Measurements from ENCODE around the gene ADIPOR2.
A peak's percentile ranks its signal among the peaks of the same experiment; 100 is the strongest.

ADIPOR2 gene

DNA sequence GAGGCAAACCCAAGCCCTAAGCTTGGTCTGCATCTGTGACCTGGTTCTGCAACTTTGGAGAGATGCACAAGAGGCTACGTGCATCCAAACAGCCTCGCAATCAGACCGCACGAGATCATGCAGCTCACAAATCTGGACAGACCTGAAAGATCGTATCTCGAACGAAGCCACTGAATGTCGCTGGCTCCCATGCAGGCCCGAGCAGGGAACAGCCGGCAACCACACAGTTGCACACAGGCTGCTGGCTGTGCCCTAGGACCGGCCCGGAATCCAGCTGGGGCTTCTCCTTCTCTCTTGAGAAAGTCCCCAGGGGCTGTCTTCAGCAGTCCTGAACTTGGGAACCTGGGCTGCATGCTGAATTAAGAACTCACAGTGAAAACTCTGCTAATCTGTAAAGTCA is 34.0 kb upstream of the ADIPOR2 start:
- H3K9me3 ChIP-seq (ENCODE audit: low read length) = no peaks in the 10 kb centered on the region
- peaks cover 9% of the 10 kb centered on the region for H3K27me3 ChIP-seq (ENCODE audit: insufficient read depth, low read length)
- no peak overlapping the region for H3K4me3 ChIP-seq (ENCODE audit: low read length)
- H3K4me1 ChIP-seq (ENCODE audit: insufficient read depth, low read length) = no peaks in the 10 kb centered on the region
- H2AFZ ChIP-seq (ENCODE audit: low read depth, low read length) = no peak overlapping the region
- H3K36me3 ChIP-seq (ENCODE audit: insufficient read depth, low read length) = no peaks in the 10 kb centered on the region

DNA sequence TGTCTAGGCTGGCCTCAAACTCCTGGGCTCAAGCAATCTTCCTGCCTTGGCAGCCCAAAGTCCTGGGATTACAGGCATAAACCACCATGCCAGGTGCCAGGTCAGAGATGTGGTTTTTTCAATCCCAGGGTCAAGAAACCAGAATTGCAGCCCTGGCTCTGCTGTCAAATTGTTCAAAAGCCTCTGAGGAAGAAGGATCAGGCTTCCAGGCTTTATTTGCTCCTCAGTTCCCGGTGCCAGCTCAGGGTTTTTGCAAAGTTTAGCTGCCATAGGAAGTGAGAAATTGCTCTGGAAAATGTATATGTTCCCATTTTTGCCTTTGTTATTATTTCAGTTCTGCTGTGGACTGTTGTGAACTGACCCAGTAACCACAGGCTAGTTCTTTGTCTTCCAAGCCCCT is 33.2 kb upstream of the ADIPOR2 start:
- no peaks in the 10 kb centered on the region for H3K4me1 ChIP-seq (ENCODE audit: insufficient read depth, low read length)
- peaks cover under 1% of the 10 kb centered on the region for H3K9me3 ChIP-seq (ENCODE audit: low read length)

DNA sequence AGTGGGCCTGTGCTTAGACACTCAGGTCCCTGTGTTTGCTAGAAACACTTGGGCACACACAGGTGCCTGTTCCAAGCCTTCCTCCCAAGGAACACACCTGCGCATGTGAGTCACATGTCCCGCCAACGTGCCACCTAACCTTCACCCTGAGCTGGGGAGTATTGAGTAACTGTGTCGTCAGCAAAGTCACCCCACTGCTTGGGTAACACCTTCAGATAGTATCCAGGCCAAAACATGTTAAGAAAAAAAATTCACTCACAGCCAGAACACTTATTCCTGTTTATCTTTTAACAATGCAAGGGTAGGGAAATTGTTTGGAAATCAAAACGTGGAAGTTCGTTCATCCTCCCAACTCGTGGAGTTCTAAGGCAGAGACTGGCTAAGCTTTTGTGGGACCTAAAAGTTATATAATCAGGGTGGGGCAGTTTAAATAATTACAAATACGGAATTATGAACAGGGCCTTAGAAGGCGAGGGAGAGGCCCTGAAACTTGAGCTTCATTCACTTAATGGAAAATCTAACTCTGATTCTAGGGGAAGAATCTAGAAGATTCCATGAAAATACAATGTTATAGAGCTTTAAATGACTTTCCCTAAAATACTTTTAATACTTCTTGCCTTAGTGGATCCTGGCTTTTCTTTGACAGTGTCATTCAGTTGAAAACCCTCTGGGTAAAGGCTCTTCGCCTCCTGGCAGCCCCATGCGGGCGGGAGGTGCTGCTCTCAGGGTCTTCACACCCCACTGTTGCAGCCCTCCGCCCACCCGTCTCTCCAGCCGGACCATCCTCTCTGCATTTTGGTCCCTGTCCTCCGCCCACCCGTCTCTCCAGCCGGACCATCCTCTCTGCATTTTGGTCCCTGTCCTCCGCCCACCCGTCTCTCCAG is 30.3 kb upstream of the ADIPOR2 start:
- H3K4me3 ChIP-seq (ENCODE audit: low read length) = no peak overlapping the region
- peaks cover 29% of the 10 kb centered on the region for H3K27me3 ChIP-seq (ENCODE audit: insufficient read depth, low read length)

More for the DNA sequence above, 33.2 kb upstream of the ADIPOR2 start:
- peaks cover 9% of the 10 kb centered on the region for H3K27me3 ChIP-seq (ENCODE audit: insufficient read depth, low read length)
- H2AFZ ChIP-seq (ENCODE audit: low read depth, low read length) = no peak overlapping the region
- H3K36me3 ChIP-seq (ENCODE audit: insufficient read depth, low read length) = no peaks in the 10 kb centered on the region
- no peak overlapping the region for H3K4me3 ChIP-seq (ENCODE audit: low read length)

DNA sequence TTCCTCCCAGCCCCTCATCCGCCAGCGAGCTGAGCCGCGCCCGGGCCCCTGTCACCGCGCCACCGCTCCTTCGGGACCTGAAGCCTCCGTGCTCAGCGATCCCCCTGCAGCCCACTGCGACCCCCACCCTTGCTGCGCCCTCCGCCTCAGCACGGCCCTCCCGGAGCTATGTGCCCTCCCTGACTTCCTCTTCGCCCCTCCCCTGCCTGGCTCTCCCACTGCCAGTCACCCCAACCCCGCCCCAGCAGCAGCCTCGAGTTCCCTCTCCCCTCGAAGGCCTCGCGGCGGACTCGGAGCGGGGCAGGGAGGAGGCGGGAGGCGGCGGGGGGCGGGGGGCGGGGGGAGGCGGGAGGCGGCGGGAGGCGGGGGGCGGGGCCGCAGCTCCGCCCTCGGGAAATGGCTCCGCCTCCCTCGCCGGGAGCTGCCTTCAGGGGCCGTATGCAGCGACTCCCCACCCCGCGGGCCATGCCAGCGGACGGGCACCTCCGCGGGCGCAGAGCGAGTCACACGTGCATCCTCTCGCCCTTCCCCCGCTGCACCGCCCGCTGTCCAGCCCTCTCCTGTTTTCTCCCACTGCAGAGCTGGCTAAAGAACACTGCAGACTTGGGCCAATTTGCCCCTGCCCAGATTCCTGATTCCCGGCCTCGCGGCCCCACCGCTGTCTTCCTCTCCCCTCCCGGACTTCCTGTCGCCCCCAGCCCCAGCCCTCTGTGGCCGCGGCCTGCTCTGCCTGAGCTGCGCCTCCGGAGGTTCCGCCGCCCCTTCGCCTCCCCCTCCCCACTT is 29.1 kb upstream of the ADIPOR2 start:
- Histone ChIP-seq H3K4me3 (ENCODE audit: low read length) (peak overlapping the region; percentile 86), H2AFZ (ENCODE audit: low read depth, low read length) (peak overlapping the region; percentile 83), H3K36me3 (ENCODE audit: insufficient read depth, low read length) (no peaks in the 10 kb centered on the region), H3K4me1 (ENCODE audit: insufficient read depth, low read length) (no peaks in the 10 kb centered on the region), H3K9me3 (ENCODE audit: low read length) (peaks cover 4% of the 10 kb centered on the region), H3K27me3 (ENCODE audit: insufficient read depth, low read length) (peaks cover 29% of the 10 kb centered on the region)

More for the DNA sequence above, 30.3 kb upstream of the ADIPOR2 start:
- no peaks in the 10 kb centered on the region for H3K4me1 ChIP-seq (ENCODE audit: insufficient read depth, low read length)
- no peak overlapping the region for H2AFZ ChIP-seq (ENCODE audit: low read depth, low read length)
- no peaks in the 10 kb centered on the region for H3K36me3 ChIP-seq (ENCODE audit: insufficient read depth, low read length)
- peaks cover 4% of the 10 kb centered on the region for H3K9me3 ChIP-seq (ENCODE audit: low read length)

DNA sequence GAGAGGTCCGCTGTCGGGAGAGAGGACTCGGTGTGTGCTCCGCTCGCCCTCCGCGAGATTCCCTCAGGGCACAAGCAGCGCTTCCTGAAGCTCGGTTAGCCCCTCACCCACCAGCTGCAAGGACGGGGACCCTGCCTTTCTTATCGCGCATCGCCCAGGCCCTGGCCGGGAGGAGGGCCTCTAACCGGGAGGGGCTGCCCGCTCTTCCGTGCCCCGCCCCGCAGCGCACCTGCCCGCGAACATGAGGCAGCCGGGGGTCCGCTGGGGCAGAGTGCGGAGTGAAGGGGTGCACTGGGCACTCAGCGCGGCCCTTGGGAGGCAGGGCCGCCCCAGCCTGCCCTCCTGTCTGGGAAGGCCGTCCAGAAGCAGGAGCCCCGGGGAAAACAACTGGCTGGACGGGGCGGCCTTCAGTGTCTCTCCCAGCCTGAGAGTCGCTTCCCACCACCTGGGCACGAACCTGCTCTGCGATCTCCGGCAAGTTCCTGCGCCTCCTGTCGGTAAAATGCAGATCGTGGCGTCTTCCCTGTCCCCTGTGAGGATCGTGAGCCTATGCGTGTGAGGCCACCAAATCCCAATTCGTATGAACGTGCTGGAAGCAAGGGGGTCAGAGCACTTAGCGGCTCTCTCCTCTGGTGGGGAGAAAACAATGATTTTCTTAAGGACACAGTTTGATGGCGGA is 28.0 kb upstream of the ADIPOR2 start:
- H2AFZ ChIP-seq (ENCODE audit: low read depth, low read length) = no peak overlapping the region
- no peaks in the 10 kb centered on the region for H3K36me3 ChIP-seq (ENCODE audit: insufficient read depth, low read length)
- H3K27me3 ChIP-seq (ENCODE audit: insufficient read depth, low read length) = peaks cover 37% of the 10 kb centered on the region
- no peak overlapping the region for H3K4me3 ChIP-seq (ENCODE audit: low read length)
- no peaks in the 10 kb centered on the region for H3K4me1 ChIP-seq (ENCODE audit: insufficient read depth, low read length)
- H3K9me3 ChIP-seq (ENCODE audit: low read length) = peaks cover 4% of the 10 kb centered on the region

DNA sequence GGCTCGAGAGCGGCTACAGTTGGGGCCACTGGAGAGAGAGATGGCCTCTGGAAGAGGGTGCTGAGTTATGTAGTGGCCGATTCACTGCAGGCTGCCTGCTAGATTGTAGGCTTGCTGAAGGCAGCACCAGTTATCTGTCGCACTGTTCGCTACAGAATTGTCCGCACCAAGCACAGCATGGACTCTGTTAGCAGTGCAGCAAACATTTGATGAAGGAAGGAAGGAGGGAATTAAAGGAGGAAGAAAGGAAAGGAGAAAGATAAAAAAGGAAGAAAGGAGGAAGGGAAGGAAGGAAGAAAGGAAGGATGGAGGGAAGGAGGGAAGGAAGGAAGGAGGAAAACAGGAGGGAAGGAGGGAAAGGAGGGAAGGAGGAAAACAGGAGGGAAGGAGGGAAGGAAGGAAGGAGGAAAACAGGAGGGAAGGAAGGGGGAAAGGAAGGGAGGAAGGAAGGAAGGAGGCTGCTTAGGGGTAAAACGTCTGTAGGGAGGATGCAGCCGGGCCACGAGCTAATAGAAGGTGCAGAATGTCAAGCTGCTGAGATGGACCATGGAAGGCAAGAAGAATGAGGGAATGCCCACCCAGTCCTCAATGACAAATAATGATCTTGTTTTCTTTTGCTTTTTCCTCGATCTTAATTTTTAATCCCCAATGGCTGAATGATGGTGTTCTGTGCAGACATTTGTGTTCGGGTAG is 27.3 kb upstream of the ADIPOR2 start:
- Histone ChIP-seq H3K36me3 (ENCODE audit: insufficient read depth, low read length) (no peaks in the 10 kb centered on the region), H3K4me3 (ENCODE audit: low read length) (no peak overlapping the region), H2AFZ (ENCODE audit: low read depth, low read length) (no peak overlapping the region), H3K27me3 (ENCODE audit: insufficient read depth, low read length) (peaks cover 38% of the 10 kb centered on the region), H3K9me3 (ENCODE audit: low read length) (peaks cover 4% of the 10 kb centered on the region), H3K4me1 (ENCODE audit: insufficient read depth, low read length) (no peaks in the 10 kb centered on the region)

DNA sequence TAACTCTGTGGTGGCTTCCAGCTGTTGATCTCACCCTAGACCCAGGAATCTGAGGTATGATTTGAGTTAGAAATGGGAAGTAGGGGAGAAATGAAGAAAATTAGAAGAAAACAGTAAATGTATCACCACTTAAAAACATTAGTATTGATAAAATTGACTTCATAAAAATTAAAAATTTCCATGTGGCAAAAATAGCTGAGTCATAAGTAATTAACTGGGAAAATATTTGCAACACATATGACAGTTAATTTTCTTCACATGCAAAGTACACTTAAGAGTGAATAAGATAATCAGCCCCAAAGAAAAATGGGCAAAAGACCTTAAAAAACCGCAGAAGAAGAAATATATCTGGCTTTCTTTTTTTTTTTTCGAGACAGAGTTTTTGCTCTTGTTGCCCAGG is 25.5 kb upstream of the ADIPOR2 start:
- Histone ChIP-seq H3K9me3 (ENCODE audit: low read length) (peaks cover 4% of the 10 kb centered on the region), H3K4me3 (ENCODE audit: low read length) (no peak overlapping the region), H3K4me1 (ENCODE audit: insufficient read depth, low read length) (no peaks in the 10 kb centered on the region), H3K27me3 (ENCODE audit: insufficient read depth, low read length) (peaks cover 43% of the 10 kb centered on the region), H3K36me3 (ENCODE audit: insufficient read depth, low read length) (no peaks in the 10 kb centered on the region), H2AFZ (ENCODE audit: low read depth, low read length) (no peak overlapping the region)

DNA sequence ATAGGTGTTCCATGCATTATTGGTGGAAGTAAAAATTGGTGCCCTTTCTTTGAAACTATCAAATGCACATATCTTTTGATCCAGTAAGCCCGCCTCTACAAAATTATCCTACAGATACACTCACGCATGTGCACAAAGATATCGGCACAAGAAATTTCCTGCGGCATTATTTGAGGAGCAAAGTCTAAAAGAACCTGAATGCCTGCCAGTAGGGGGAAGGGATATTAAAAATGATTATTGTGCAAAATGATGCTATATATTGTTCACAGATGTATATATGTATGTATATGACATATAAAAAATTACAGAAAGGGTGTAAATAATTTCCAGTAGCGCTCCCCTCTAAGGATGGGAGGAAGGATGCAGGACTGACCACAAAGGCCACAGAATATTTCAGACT is 24.7 kb upstream of the ADIPOR2 start:
- peaks cover 44% of the 10 kb centered on the region for H3K27me3 ChIP-seq (ENCODE audit: insufficient read depth, low read length)
- H3K9me3 ChIP-seq (ENCODE audit: low read length) = peaks cover 4% of the 10 kb centered on the region
- no peaks in the 10 kb centered on the region for H3K4me1 ChIP-seq (ENCODE audit: insufficient read depth, low read length)
- no peak overlapping the region for H3K4me3 ChIP-seq (ENCODE audit: low read length)
- no peak overlapping the region for H2AFZ ChIP-seq (ENCODE audit: low read depth, low read length)
- H3K36me3 ChIP-seq (ENCODE audit: insufficient read depth, low read length) = no peaks in the 10 kb centered on the region

DNA sequence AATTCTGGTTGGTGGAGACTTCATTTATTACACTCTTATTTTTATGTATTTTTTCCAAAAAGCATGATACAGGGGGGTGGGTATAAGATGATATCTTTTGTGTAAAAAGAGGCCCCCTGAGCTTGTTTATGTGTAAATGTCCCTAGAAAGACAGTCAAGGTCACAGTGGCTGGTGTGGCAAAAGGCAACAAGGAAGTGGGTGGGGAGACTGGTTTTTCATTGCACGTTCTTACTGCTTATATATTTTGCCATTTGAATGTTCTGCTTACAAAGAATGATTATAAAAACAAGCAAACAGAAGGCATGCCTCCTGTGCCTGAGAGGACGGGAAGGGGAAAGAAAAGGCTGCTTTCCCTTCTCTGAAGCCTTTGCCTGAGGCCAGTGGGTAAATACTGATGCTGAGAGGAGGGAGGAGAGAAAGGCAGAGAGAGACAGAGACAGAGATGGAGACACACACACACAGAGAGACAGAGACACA is 24.1 kb upstream of the ADIPOR2 start:
- Histone ChIP-seq H2AFZ (ENCODE audit: low read depth, low read length) (no peak overlapping the region), H3K36me3 (ENCODE audit: insufficient read depth, low read length) (no peaks in the 10 kb centered on the region), H3K27me3 (ENCODE audit: insufficient read depth, low read length) (peaks cover 45% of the 10 kb centered on the region), H3K4me1 (ENCODE audit: insufficient read depth, low read length) (no peaks in the 10 kb centered on the region), H3K4me3 (ENCODE audit: low read length) (no peak overlapping the region), H3K9me3 (ENCODE audit: low read length) (peaks cover 4% of the 10 kb centered on the region)

DNA sequence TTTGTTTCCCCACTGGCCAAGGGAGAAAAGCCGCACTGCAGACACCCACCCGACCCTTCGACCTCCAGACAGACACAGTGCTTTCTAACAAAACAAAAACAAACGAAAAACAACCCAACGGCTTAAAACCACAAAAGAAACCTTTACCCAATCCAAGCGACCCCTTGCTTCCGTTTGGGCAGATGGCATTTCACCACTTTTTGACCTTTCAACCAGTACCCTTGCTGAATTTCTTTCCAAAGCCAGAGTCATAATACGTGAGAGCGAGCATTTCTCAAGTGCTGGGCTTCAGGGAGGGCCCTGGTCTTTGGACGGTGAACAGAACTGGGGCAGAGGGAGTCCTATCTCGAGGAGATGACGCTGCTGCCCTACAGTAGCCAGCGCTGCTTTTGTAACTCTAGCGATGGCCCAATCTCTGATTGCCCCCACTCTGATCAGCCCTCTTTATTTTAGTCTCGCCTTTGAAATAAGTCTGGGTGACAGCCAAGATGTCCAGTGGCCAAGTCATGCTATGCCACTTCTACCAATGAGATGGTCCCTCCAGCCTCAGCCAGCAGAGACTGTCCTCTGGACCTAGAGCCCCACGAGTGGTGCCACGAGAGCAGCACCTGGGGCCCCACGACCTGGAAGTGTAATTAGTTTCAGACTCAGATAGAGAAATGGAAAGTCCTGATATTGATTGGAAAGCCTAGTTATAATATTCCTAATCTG is 21.9 kb upstream of the ADIPOR2 start:
- H3K36me3 ChIP-seq (ENCODE audit: insufficient read depth, low read length) = no peaks in the 10 kb centered on the region
- no peaks in the 10 kb centered on the region for H3K4me1 ChIP-seq (ENCODE audit: insufficient read depth, low read length)
- H2AFZ ChIP-seq (ENCODE audit: low read depth, low read length) = no peak overlapping the region
- H3K9me3 ChIP-seq (ENCODE audit: low read length) = no peaks in the 10 kb centered on the region
- H3K4me3 ChIP-seq (ENCODE audit: low read length) = no peak overlapping the region
- peaks cover 32% of the 10 kb centered on the region for H3K27me3 ChIP-seq (ENCODE audit: insufficient read depth, low read length)

DNA sequence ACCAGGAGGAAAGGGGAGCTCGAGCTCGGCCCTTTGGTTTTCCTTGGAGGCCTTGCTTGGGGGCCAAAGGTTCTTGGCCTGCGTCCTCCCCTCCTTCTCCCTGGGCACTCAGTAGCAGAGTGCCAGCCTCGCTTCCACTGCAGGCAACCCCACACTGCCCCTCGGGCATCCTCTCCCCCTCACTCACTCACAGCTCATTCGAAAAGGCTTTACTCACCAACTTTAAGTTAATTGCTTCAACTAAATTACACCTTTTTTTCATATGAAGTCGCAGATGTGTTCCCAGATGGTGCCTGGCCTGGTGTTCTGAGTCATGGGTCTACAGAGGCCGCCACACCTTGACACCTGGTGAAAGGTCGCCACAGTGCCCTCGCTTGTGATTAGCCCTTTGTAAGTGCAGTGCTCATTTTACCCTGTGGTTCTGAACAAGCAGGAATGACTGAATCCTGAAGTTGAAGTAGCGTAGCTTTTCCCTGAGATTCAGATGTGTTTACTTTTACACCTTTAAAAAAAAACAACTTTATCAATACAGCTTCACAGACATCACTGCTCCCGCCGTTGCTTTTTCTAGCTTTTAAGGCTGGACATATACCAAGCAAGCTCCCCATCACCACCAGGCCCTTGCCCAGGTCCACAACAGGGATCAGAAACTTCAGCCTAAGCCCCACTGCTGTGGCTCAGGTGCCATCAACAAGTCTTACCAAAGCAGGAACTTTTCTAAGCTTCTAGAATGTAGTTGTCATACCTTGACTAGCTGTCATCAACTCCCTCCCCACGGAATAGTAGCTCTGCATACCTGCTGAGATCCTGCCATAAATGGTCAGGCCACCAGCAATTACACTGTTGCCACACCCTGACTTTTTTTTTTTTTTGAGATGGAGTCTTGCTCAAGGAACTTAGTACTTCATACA is 20.3 kb upstream of the ADIPOR2 start:
- Histone ChIP-seq H3K36me3 (ENCODE audit: insufficient read depth, low read length) (no peaks in the 10 kb centered on the region), H2AFZ (ENCODE audit: low read depth, low read length) (no peak overlapping the region), H3K9me3 (ENCODE audit: low read length) (no peaks in the 10 kb centered on the region), H3K4me3 (ENCODE audit: low read length) (no peak overlapping the region), H3K4me1 (ENCODE audit: insufficient read depth, low read length) (no peaks in the 10 kb centered on the region), H3K27me3 (ENCODE audit: insufficient read depth, low read length) (peaks cover 25% of the 10 kb centered on the region)
